Stimulated activated naive B cell treated with anti-CD40 and anti-IgM and Interleukin-4, amounts not matched to agents 10 μg/mL and 1 μg/mL and 100 μg/mL, for 72 hours (primary cell): ENCODE data around the gene PTPN14.
A peak's percentile ranks its signal among the peaks of the same experiment; 100 is the strongest.

Source experiments
- ATAC-seq, 2 donors: fragments of 150-1000 bp; cut with Tn5 transposase; replicated peaks; 2 replicates each; pipeline ENCODE4 v1.10.0; 2021; ENCODE audit warnings: moderate library complexity in 1 of 2
- DNase-seq: peaks from one replicate; pipeline ENCODE4 v3.0.0; 2021
- H3K27ac Mint-ChIP-seq: one replicate; pipeline ENCODE4 v1.8.0; 2022; ENCODE audit warnings: mild to moderate bottlenecking, mixed read lengths
- H3K27me3 Mint-ChIP-seq, 2 donors: one replicate each; pipeline ENCODE4 v1.8.0; 2022; ENCODE audit warnings: mixed read lengths in 2 of 2
- H3K36me3 Mint-ChIP-seq, 2 donors: one replicate each; pipeline ENCODE4 v1.8.0; 2022; ENCODE audit warnings: mixed read lengths in 2 of 2, mild to moderate bottlenecking in 1 of 2
- H3K4me1 Mint-ChIP-seq, 2 donors: one replicate each; pipeline ENCODE4 v1.8.0; 2022; ENCODE audit warnings: mixed read lengths in 2 of 2, mild to moderate bottlenecking in 1 of 2
- H3K4me3 Mint-ChIP-seq, 2 donors: one replicate each; pipeline ENCODE4 v1.8.0; 2022; ENCODE audit warnings: mild to moderate bottlenecking in 2 of 2, mixed read lengths in 2 of 2, moderate library complexity in 1 of 2
- H3K9me3 Mint-ChIP-seq, 2 donors: one replicate each; pipeline ENCODE4 v1.8.0; 2022; ENCODE audit warnings: mixed read lengths in 2 of 2, mild to moderate bottlenecking in 1 of 2

Gene PTPN14

GRCh38 chr1:214553142-214553710 is 1.8 kb upstream of the PTPN14 start:
- Mint-ChIP-seq H3K4me3 (no peak overlapping the region), H3K36me3 (no peaks in the 10 kb centered on the region)
- ATAC-seq = no peak

DNA sequence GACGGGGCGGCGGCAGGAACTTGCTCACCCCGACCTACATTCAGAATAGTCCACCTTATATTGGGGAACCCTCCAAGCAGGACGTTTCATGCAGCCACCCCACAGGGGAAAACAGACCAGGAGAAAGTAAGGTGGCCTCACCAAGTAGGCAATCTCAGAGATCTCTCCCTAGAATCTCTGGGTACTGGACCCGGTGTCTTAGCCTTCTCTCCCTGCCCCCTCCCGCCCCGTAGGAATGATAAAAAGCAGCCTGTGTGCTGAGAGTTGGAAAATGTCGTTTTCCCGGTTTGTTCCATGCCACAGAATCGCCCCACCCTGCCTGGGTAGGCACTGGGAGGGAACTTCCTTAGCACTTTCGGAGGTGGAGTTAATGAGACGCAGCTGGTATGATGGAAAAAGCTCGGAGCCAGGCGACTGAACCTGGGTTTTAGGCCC is 789 bp upstream of the PTPN14 start:
- H3K9me3 Mint-ChIP-seq = no peaks in the 10 kb centered on the region
- H3K27me3 Mint-ChIP-seq = peaks cover 39 to 52% of the 10 kb centered on the region in 2 donors
- no peak for DNase-seq
- no peaks in the 10 kb centered on the region for H3K36me3 Mint-ChIP-seq
- no peak overlapping the region for H3K27ac Mint-ChIP-seq
- peaks cover 5 to 14% of the 10 kb centered on the region in 2 donors for H3K4me1 Mint-ChIP-seq
- no peak overlapping the region for H3K4me3 Mint-ChIP-seq
- ATAC-seq = no peak

More at GRCh38 chr1:214553142-214553710, 1.8 kb upstream of the PTPN14 start:
- H3K4me1 Mint-ChIP-seq = peaks cover 5 to 14% of the 10 kb centered on the region in 2 donors
- no peak overlapping the region for H3K27ac Mint-ChIP-seq
- H3K9me3 Mint-ChIP-seq = no peaks in the 10 kb centered on the region
- no peak for DNase-seq
- peaks cover 36 to 49% of the 10 kb centered on the region in 2 donors for H3K27me3 Mint-ChIP-seq

DNA sequence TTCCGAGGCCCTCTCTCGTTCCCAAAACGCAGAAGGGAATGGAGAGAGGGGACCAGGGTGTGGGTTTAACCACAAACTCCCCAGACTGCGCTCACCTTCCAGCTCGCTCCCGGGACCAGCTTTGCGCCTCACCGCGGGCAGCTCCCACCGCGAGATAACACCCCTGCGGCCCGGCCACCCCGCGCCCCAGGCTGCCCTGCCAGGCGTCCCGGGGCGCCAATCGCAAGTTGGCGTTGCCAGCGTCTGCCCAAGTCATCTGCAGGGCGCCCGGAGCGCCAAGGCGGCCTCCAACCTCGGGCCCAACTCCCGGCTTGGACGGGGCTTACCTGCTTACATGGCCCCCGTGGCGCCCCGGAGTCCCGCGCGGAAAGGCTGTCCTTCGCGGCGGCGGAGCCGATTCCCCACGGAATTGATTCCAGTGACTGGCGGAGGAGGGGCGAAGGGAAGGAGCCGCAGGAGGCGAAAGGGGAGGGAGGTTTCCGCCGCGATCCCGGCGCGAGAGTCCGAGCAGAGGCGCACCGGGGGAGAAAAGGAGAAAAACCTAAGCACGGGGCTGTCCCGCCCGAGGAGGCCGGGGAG is 456 bp downstream of the PTPN14 start:
- ATAC-seq (no peak), DNase-seq (no peak)
- Mint-ChIP-seq H3K36me3 (no peaks in the 10 kb centered on the region), H3K9me3 (no peaks in the 10 kb centered on the region), H3K4me1 (peaks cover 5 to 14% of the 10 kb centered on the region in 2 donors), H3K27me3 (peaks cover 40 to 48% of the 10 kb centered on the region in 2 donors), H3K4me3 (peak overlapping the region; percentile 70 to 76), H3K27ac (no peak overlapping the region)

DNA sequence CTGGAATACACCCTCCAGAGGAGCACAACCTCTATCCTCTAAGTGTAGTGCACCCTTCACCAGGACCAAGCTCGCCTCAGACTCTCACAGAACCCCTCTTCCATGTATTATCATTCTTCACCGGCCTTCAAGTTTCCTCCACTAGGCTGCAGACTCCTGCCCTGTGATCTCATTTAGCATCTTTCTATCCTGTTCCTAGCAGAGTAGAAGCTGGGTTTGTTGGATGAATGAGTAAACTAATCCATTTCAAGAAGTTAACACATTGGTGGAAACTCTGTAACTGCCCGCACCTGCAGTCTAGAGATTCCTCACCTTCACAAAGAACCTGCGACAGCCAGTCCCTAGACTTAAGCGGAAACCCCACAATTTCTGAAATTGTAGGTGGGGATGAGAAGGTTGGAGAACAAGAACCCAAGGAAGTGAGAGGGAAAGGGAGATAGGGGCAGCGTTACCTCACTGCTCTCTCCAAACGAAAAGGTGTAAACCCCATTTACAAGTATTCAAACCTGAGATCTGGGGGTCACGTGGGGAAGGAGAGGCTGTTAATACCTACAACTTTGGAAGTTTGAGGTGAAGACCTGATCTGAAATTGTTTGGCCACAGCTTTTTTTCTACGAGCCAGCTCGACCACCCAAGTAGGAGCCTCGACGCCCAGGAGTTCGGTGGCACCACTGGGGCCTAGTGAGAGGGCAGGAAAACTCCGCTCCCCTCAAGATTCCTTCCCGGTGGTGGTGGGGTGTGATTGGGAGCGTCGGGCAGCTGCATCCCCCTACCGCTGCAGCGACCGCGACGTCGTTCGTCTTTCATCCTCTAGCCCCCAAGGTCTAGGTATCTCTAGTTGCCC is 1.2 kb downstream of the PTPN14 start:
- Mint-ChIP-seq H3K4me1 (peaks cover 5 to 14% of the 10 kb centered on the region in 2 donors), H3K27me3 (peaks cover 40 to 47% of the 10 kb centered on the region in 2 donors), H3K4me3 (peak overlapping the region in 1 of 2 donors; percentile 30), H3K36me3 (no peaks in the 10 kb centered on the region), H3K27ac (no peak overlapping the region), H3K9me3 (no peaks in the 10 kb centered on the region)
- no peak for ATAC-seq
- no peak for DNase-seq

- H3K27ac Mint-ChIP-seq = no peak overlapping the region
- ATAC-seq = no peak
Measured at GRCh38 chr1:214549604-214550003, 1.8 kb downstream of the PTPN14 start.

DNA sequence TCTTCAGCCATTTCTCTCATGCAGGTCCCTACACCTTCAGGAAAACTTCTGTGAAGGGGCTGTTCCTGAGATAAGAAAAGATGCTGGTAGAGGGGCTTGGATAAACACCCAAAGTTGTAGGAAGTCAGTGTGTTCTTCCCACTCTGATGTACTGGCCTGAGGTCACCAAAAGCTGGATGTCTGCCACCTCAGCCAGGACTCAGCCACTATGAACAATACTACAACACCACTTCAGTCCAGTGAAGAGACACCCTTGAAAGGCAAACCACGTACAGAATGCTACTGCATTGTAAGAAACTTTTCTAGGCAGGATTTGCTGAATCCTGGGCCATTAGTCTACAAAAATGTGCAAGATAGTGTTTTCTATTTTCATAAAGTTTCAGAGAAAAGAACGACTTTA is 2.4 kb downstream of the PTPN14 start:
- H3K4me3 Mint-ChIP-seq = no peak overlapping the region
- no peak overlapping the region for H3K27ac Mint-ChIP-seq
- H3K4me1 Mint-ChIP-seq = peaks cover 5 to 14% of the 10 kb centered on the region in 2 donors
- no peaks in the 10 kb centered on the region for H3K9me3 Mint-ChIP-seq
- no peaks in the 10 kb centered on the region for H3K36me3 Mint-ChIP-seq
- no peak for ATAC-seq
- peaks cover 40 to 47% of the 10 kb centered on the region in 2 donors for H3K27me3 Mint-ChIP-seq
- DNase-seq = no peak

More at GRCh38 chr1:214549604-214550003, 1.8 kb downstream of the PTPN14 start:
- DNase-seq = no peak
- no peak overlapping the region for H3K4me3 Mint-ChIP-seq
- no peaks in the 10 kb centered on the region for H3K36me3 Mint-ChIP-seq
- H3K27me3 Mint-ChIP-seq = peaks cover 40 to 47% of the 10 kb centered on the region in 2 donors
- no peaks in the 10 kb centered on the region for H3K9me3 Mint-ChIP-seq
- peaks cover 5 to 14% of the 10 kb centered on the region in 2 donors for H3K4me1 Mint-ChIP-seq

- Mint-ChIP-seq H3K9me3 (no peaks in the 10 kb centered on the region), H3K4me3 (no peak overlapping the region), H3K4me1 (peaks cover 5 to 14% of the 10 kb centered on the region in 2 donors), H3K27ac (no peak overlapping the region), H3K27me3 (peaks cover 34 to 47% of the 10 kb centered on the region in 2 donors), H3K36me3 (no peaks in the 10 kb centered on the region)
- no peak for ATAC-seq
- no peak for DNase-seq
Measured at GRCh38 chr1:214548271-214548670, 3.1 kb downstream of the PTPN14 start.

DNA sequence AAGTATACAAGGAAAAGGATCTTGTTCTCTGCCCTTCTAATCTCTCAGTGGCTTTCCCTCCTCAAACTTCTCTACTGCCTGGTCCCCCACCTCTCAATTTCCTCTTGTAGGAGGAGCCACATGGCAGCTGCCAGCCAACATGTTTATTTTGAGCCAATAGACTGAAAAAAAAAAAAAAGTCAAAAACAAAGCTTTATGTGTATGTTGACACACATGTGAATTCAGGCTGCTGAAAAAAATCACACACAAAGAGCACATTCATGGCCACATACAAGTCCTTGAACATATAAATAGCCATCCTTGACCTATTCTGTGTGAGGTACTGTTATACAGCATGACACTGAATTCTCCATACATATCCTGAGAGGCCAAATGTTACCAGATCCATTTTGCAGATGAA is 3.7 kb downstream of the PTPN14 start:
- Mint-ChIP-seq H3K27me3 (peaks cover 32 to 47% of the 10 kb centered on the region in 2 donors), H3K9me3 (no peaks in the 10 kb centered on the region), H3K36me3 (no peaks in the 10 kb centered on the region), H3K4me1 (peaks cover 5 to 14% of the 10 kb centered on the region in 2 donors), H3K27ac (no peak overlapping the region), H3K4me3 (no peak overlapping the region)
- no peak for ATAC-seq
- DNase-seq = no peak

DNA sequence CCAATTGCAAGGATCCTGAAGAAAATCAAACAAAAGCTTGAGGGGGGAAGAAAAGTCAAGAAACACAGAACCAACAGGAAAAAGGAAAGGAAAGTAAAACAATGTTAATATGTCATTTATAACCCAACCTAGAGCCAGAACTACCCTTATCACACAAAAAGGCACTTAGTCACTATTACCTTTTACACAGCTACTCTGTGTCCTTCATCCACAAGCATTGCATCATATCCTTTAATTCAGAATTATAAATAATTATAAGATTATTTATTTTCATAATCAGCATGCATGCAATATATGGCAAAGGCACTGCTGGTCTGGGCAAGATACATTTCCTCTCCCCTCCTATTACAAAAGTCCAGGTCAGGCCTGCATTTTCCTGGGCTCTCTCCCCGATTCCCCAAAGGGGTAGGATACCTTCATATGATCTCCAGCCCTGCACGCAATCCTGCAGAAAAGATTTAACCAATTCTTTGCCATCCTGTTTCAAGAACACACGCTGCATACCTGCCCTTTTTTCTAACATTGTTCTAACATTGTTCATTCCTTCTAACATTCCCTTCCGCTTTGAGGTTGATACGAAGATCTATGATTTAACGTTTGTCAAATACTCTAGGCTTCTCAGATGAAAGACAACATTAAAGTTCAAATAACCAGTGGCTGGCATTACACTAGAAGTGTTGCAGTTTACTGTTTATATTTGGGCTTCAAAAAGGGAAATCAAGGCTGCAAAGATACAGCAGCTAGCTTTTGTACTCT is 4.3 kb downstream of the PTPN14 start:
- H3K4me3 Mint-ChIP-seq = no peak overlapping the region
- no peak overlapping the region for H3K27ac Mint-ChIP-seq
- H3K9me3 Mint-ChIP-seq = no peaks in the 10 kb centered on the region
- no peak for ATAC-seq
- no peaks in the 10 kb centered on the region for H3K36me3 Mint-ChIP-seq
- peaks cover 29 to 44% of the 10 kb centered on the region in 2 donors for H3K27me3 Mint-ChIP-seq
- no peak for DNase-seq
- H3K4me1 Mint-ChIP-seq = peaks cover 5 to 13% of the 10 kb centered on the region in 2 donors

DNA sequence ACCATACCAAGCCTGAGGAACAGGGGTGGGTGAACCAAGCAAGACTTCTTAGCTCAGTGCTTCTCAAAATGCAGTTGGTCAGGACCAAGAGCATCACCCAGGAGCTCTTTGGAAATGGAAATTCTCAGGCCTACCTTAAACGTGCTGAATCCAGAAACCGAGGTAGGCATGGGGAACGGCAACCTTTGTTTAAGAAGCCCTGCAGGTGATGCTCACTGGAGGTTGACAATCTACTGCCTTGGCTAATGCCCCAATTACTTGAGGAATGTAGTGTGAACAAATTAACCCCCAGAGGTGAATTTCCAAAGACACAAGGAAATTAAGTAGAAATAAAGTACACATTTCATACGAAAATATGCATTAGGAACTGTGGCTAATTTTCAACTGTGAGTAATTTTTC is 5.3 kb downstream of the PTPN14 start:
- Mint-ChIP-seq H3K4me3 (no peak overlapping the region), H3K4me1 (peaks cover under 1 to 3% of the 10 kb centered on the region in 2 donors), H3K36me3 (no peaks in the 10 kb centered on the region), H3K27ac (no peak overlapping the region), H3K27me3 (peaks cover 21 to 36% of the 10 kb centered on the region in 2 donors), H3K9me3 (no peaks in the 10 kb centered on the region)
- DNase-seq = no peak
- ATAC-seq = peak in 1 of 2 donors; percentile 14

- ATAC-seq (no peak), DNase-seq (no peak)
- no peaks in the 10 kb centered on the region for H3K4me1 Mint-ChIP-seq
- H3K36me3 Mint-ChIP-seq = no peaks in the 10 kb centered on the region
- H3K4me3 Mint-ChIP-seq = no peak overlapping the region
- H3K27me3 Mint-ChIP-seq = peaks cover 20 to 28% of the 10 kb centered on the region in 2 donors
- H3K27ac Mint-ChIP-seq = no peak overlapping the region
- H3K9me3 Mint-ChIP-seq = no peaks in the 10 kb centered on the region
Measured at GRCh38 chr1:214545293-214545692, 6.1 kb downstream of the PTPN14 start.

GRCh38 chr1:214544791-214545190 is 6.6 kb downstream of the PTPN14 start:
- Mint-ChIP-seq H3K36me3 (no peaks in the 10 kb centered on the region), H3K27me3 (peaks cover 15 to 23% of the 10 kb centered on the region in 2 donors), H3K27ac (no peak overlapping the region), H3K4me3 (no peak overlapping the region), H3K9me3 (no peaks in the 10 kb centered on the region), H3K4me1 (no peaks in the 10 kb centered on the region)
- DNase-seq (no peak), ATAC-seq (no peak)

GRCh38 chr1:214542275-214543199 is 8.9 kb downstream of the PTPN14 start:
- Mint-ChIP-seq H3K9me3 (no peaks in the 10 kb centered on the region), H3K27me3 (peaks cover 5 to 13% of the 10 kb centered on the region in 2 donors), H3K4me3 (no peak overlapping the region), H3K36me3 (no peaks in the 10 kb centered on the region), H3K27ac (no peak overlapping the region), H3K4me1 (no peaks in the 10 kb centered on the region)
- ATAC-seq (no peak), DNase-seq (no peak)
